Thymus (tissue), 2 donors: ENCODE data around the gene RITA1. TPM values are rescaled to one million over a fixed set of nuclear protein-coding genes. Genes with fewer than 3 reads are reported as not detected.

ENCODE experiments used
- polyA plus RNA-seq: library from polyadenylated mRNA; stranded (reverse); fragments of 200-250 nt; gene quantifications from one replicate; pipeline ENCODE4 v1.2.3, GENCODE V29; 2013
- total RNA-seq: library from RNA; stranded (reverse); fragments of 120-200 nt; gene quantifications from one replicate; pipeline ENCODE4 v1.2.4, GENCODE V29; 2013
- donor health status: healthy.

RITA1 gene
- total and polyA plus RNA-seq, 2 donors: 8.5 to 18.3 TPM

Other genes with a start within 250 kb of the RITA1 start
- gene OAS3, start 247.2 kb upstream of the RITA1 start, total RNA-seq: 12.7 TPM
- gene OAS3, start 247.2 kb upstream of the RITA1 start, polyA plus RNA-seq: 10.2 TPM
- 45.8 TPM for gene OAS2, start 207.2 kb upstream of the RITA1 start, total RNA-seq
- gene OAS2, start 207.2 kb upstream of the RITA1 start, polyA plus RNA-seq: 29.8 TPM
- gene DTX1, start 129.0 kb upstream of the RITA1 start, total RNA-seq: 4.4 TPM
- 2.1 TPM for gene DTX1, start 129.0 kb upstream of the RITA1 start, polyA plus RNA-seq
- 1.7 TPM for gene RASAL1, start 50.0 kb upstream of the RITA1 start, total RNA-seq
- 3.7 TPM for gene RASAL1, start 50.0 kb upstream of the RITA1 start, polyA plus RNA-seq
- gene CFAP73, start 36.0 kb upstream of the RITA1 start, total RNA-seq: 0.28 TPM
- gene CFAP73, start 36.0 kb upstream of the RITA1 start, polyA plus RNA-seq: 0.73 TPM
- gene DDX54, start 243 bp upstream of the RITA1 start, total RNA-seq: 23.6 TPM
- gene DDX54, start 243 bp upstream of the RITA1 start, polyA plus RNA-seq: 49.8 TPM
- 4.2 TPM for gene TPCN1, start 35.7 kb downstream of the RITA1 start, total RNA-seq
- gene TPCN1, start 35.7 kb downstream of the RITA1 start, polyA plus RNA-seq: 16.7 TPM
- 15.2 TPM for gene SLC8B1, start 149.4 kb downstream of the RITA1 start, total RNA-seq
- 55.9 TPM for gene SLC8B1, start 149.4 kb downstream of the RITA1 start, polyA plus RNA-seq
- 2.5 TPM for gene PLBD2, start 172.9 kb downstream of the RITA1 start, total RNA-seq
- gene PLBD2, start 172.9 kb downstream of the RITA1 start, polyA plus RNA-seq: 9.3 TPM
- gene SDS, start 218.2 kb downstream of the RITA1 start, total RNA-seq: 0.52 TPM
- gene SDS, start 218.2 kb downstream of the RITA1 start, polyA plus RNA-seq: 26.3 TPM
- 2.1 TPM for gene SDSL, start 236.7 kb downstream of the RITA1 start, total RNA-seq
- 13.1 TPM for gene SDSL, start 236.7 kb downstream of the RITA1 start, polyA plus RNA-seq